Hepatocyte (in vitro differentiated cells): ENCODE measurements around the gene TBX5.

Experiments
- CTCF ChIP-seq: fragments of 200-600 bp; sonication (generic); IDR thresholded peaks from 2 replicates; pipeline ENCODE4 v1.5.1; 2016; ENCODE audit warnings: antibody characterized with exemption, mild to moderate bottlenecking; ENCODE audit not compliant: poor library complexity
- EZH2 ChIP-seq: fragments of 200-600 bp; sonication (generic); IDR thresholded peaks from 2 replicates; pipeline ENCODE4 v1.6.1; 2016; ENCODE audit warnings: antibody characterized with exemption, mild to moderate bottlenecking, borderline replicate concordance
- EZH2phosphoT487 ChIP-seq: fragments of 200-600 bp; sonication (generic); IDR thresholded peaks from one replicate; pipeline ENCODE4 v1.6.1; 2018; ENCODE audit warnings: antibody characterized with exemption, mild to moderate bottlenecking, low read depth, moderate library complexity; ENCODE audit not compliant: unreplicated experiment, severe bottlenecking

GRCh38 chr12:114399664-114400211 lies 6.2 kb downstream of the TBX5 start:
- TF ChIP-seq CTCF = no peak
- no peak for TF ChIP-seq EZH2
- no peak for TF ChIP-seq EZH2phosphoT487
